ENCODE measurements around the gene PUDP.
"Not testable (repeated sequence)": the region's sequence is repeated elsewhere in the genome, so short reads cannot be mapped to it uniquely, and the experiment has no call there.

PUDP gene

DNA sequence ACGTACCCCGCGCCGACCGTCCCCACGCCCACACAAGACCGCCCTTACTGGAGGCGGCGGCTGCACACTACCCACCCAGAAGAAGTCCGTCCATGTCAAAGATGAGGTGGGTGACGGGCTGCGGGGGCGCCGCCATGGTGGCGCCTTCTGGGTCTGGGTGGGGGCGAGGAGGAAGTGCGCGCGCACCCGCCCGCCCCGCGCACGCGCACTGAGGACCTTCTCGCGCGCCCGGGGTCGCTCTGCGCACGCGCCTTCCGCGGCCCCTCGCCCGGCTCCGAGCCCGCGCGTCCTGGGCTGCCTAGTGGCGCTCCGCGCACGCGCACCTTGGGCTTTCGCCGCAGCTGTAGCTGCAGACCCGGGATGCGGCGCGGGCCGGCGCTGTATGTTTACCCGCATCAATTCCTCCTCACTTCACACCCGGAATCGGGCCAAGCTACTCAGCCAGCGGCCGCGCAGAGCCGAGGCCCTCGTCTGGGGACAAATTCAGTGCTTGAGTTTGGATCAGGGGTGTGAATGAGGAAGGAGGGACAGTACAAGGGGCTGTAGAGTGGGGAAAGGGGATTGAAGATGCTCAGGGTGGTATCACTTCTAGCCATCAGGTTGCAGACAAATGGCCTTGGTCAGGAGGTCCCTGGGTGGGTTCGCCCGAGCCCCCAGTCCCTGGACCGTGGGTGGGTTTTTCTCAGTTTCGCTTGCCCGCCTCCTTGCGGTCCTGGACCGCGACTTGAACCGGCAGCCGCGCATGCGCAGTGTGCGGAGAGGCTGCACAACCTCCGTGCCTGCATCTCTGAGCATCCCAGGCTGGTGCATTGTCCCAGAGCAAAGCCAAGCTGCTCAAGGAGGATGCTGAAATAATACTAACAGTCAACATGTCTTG is at the start of gene PUDP:
TSS of gene PUDP (minus strand) at position 176 of the 877 bp plus-strand sequence. CDS start at position 136, 40 bp downstream.
- DNase-seq (ENCODE audit: low read depth, low spot score): no peak
- H3K9ac ChIP-seq (ENCODE audit: insufficient read length): peak within 1 kb of the TSS; percentile 90
- peak within 1 kb of the TSS; percentile 67 for H3K27ac ChIP-seq
- no peaks in the 10 kb centered on the region for H3K9me3 ChIP-seq (ENCODE audit: low read depth, low read length)
- TF ChIP-seq EZH2 (IDR thresholded peaks at IDR 0.05): no peak
- peak; percentile 84 for TF ChIP-seq POLR2AphosphoS5 (IDR thresholded peaks at IDR 0.05; ENCODE audit: borderline replicate concordance, low read depth, low read length)
- no peak for TF ChIP-seq FOXP2 (optimal IDR thresholded peaks at IDR 0.05; ENCODE audit: control extremely low read depth, extremely low read length, insufficient read depth)
- H3K4me3 ChIP-seq: peak within 1 kb of the TSS; percentile 94
- no peaks in the 10 kb centered on the region for H3K36me3 ChIP-seq (ENCODE audit: insufficient read depth, low read length)

GRCh38 chrX:7194606-7195005 is 46.7 kb upstream of the PUDP start:
- no peak overlapping the region for H3K4me3 ChIP-seq
- TF ChIP-seq FOXP2 (optimal IDR thresholded peaks at IDR 0.05; ENCODE audit: control extremely low read depth, extremely low read length, insufficient read depth) (no peak), POLR2AphosphoS5 (IDR thresholded peaks at IDR 0.05; ENCODE audit: borderline replicate concordance, low read depth, low read length) (no peak), EZH2 (IDR thresholded peaks at IDR 0.05) (no peak)
- H3K9me3 ChIP-seq (ENCODE audit: low read depth, low read length): no peaks in the 10 kb centered on the region
- no peaks in the 10 kb centered on the region for H3K36me3 ChIP-seq (ENCODE audit: insufficient read depth, low read length)
- H3K9ac ChIP-seq (ENCODE audit: insufficient read length): no peak overlapping the region
- no peak overlapping the region for H3K27ac ChIP-seq
- DNase-seq (ENCODE audit: low read depth, low spot score): no peak

- Histone ChIP-seq H3K27ac (no peak overlapping the region), H3K9ac (ENCODE audit: insufficient read length) (no peak overlapping the region), H3K9me3 (ENCODE audit: low read depth, low read length) (no peaks in the 10 kb centered on the region), H3K4me3 (no peak overlapping the region), H3K36me3 (ENCODE audit: insufficient read depth, low read length) (no peaks in the 10 kb centered on the region)
- TF ChIP-seq EZH2 (IDR thresholded peaks at IDR 0.05): no peak
- no peak for TF ChIP-seq FOXP2 (optimal IDR thresholded peaks at IDR 0.05; ENCODE audit: control extremely low read depth, extremely low read length, insufficient read depth)
- no peak for TF ChIP-seq POLR2AphosphoS5 (IDR thresholded peaks at IDR 0.05; ENCODE audit: borderline replicate concordance, low read depth, low read length)
- no peak for DNase-seq (ENCODE audit: low read depth, low spot score)
These were observed 44.9 kb upstream of the PUDP start for GRCh38 chrX:7192871-7193270.

GRCh38 chrX:7191681-7192110 is 43.7 kb upstream of the PUDP start:
- Histone ChIP-seq H3K36me3 (ENCODE audit: insufficient read depth, low read length) (no peaks in the 10 kb centered on the region), H3K9ac (ENCODE audit: insufficient read length) (no peak overlapping the region)

GRCh38 chrX:7190157-7190556 is 42.2 kb upstream of the PUDP start:
- no peak overlapping the region for H3K9ac ChIP-seq (ENCODE audit: insufficient read length)
- no peak for TF ChIP-seq FOXP2 (optimal IDR thresholded peaks at IDR 0.05; ENCODE audit: control extremely low read depth, extremely low read length, insufficient read depth)
- no peak for TF ChIP-seq EZH2 (IDR thresholded peaks at IDR 0.05)
- TF ChIP-seq POLR2AphosphoS5 (IDR thresholded peaks at IDR 0.05; ENCODE audit: borderline replicate concordance, low read depth, low read length): no peak
- no peak overlapping the region for H3K4me3 ChIP-seq
- no peak for DNase-seq (ENCODE audit: low read depth, low spot score)
- no peaks in the 10 kb centered on the region for H3K9me3 ChIP-seq (ENCODE audit: low read depth, low read length)
- no peak overlapping the region for H3K27ac ChIP-seq
- no peaks in the 10 kb centered on the region for H3K36me3 ChIP-seq (ENCODE audit: insufficient read depth, low read length)

More at GRCh38 chrX:7191681-7192110, 43.7 kb upstream of the PUDP start:
- Histone ChIP-seq H3K9me3 (ENCODE audit: low read depth, low read length) (no peaks in the 10 kb centered on the region), H3K27ac (no peak overlapping the region), H3K4me3 (no peak overlapping the region)
- no peak for TF ChIP-seq POLR2AphosphoS5 (IDR thresholded peaks at IDR 0.05; ENCODE audit: borderline replicate concordance, low read depth, low read length)
- TF ChIP-seq EZH2 (IDR thresholded peaks at IDR 0.05): no peak
- TF ChIP-seq FOXP2 (optimal IDR thresholded peaks at IDR 0.05; ENCODE audit: control extremely low read depth, extremely low read length, insufficient read depth): no peak
- no peak for DNase-seq (ENCODE audit: low read depth, low spot score)

GRCh38 chrX:7188672-7189071 is 40.7 kb upstream of the PUDP start:
- DNase-seq (ENCODE audit: low read depth, low spot score): no peak
- TF ChIP-seq FOXP2 (optimal IDR thresholded peaks at IDR 0.05; ENCODE audit: control extremely low read depth, extremely low read length, insufficient read depth) (no peak), POLR2AphosphoS5 (IDR thresholded peaks at IDR 0.05; ENCODE audit: borderline replicate concordance, low read depth, low read length) (no peak), EZH2 (IDR thresholded peaks at IDR 0.05) (no peak)
- no peak overlapping the region for H3K4me3 ChIP-seq
- no peak overlapping the region for H3K9ac ChIP-seq (ENCODE audit: insufficient read length)
- H3K9me3 ChIP-seq (ENCODE audit: low read depth, low read length): no peaks in the 10 kb centered on the region
- no peak overlapping the region for H3K27ac ChIP-seq
- no peaks in the 10 kb centered on the region for H3K36me3 ChIP-seq (ENCODE audit: insufficient read depth, low read length)

DNA sequence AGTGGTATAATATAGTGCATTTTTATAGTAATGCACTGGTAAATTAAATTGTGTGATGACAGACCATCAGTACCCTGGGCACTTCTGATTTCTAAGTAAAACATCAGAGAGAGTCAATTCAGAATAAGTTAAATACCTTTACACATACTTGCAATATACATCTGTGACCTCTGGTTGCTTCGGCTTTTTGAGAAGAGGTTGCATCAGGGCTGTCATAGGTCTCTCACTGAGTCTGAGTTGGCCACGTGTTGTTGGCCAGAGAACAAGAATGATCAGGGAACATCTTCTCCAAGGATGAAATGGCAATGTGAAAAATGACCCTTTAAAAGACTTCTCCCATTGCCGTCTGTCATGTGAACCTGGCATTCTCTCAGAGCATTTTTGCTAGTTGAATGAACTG is 36.9 kb upstream of the PUDP start:
- no peaks in the 10 kb centered on the region for H3K36me3 ChIP-seq (ENCODE audit: insufficient read depth, low read length)
- H3K9me3 ChIP-seq (ENCODE audit: low read depth, low read length): no peaks in the 10 kb centered on the region
- no peak overlapping the region for H3K9ac ChIP-seq (ENCODE audit: insufficient read length)
- H3K4me3 ChIP-seq: no peak overlapping the region
- DNase-seq (ENCODE audit: low read depth, low spot score): no peak
- no peak for TF ChIP-seq EZH2 (IDR thresholded peaks at IDR 0.05)
- no peak for TF ChIP-seq POLR2AphosphoS5 (IDR thresholded peaks at IDR 0.05; ENCODE audit: borderline replicate concordance, low read depth, low read length)
- TF ChIP-seq FOXP2 (optimal IDR thresholded peaks at IDR 0.05; ENCODE audit: control extremely low read depth, extremely low read length, insufficient read depth): no peak
- no peak overlapping the region for H3K27ac ChIP-seq

GRCh38 chrX:7179446-7179845 is 31.5 kb upstream of the PUDP start:
- Histone ChIP-seq H3K27ac (no peak overlapping the region), H3K9me3 (ENCODE audit: low read depth, low read length) (no peaks in the 10 kb centered on the region), H3K9ac (ENCODE audit: insufficient read length) (no peak overlapping the region), H3K36me3 (ENCODE audit: insufficient read depth, low read length) (no peaks in the 10 kb centered on the region), H3K4me3 (no peak overlapping the region)
- TF ChIP-seq POLR2AphosphoS5 (IDR thresholded peaks at IDR 0.05; ENCODE audit: borderline replicate concordance, low read depth, low read length): no peak
- no peak for DNase-seq (ENCODE audit: low read depth, low spot score)

- not testable (repeated sequence) for H3K4me3 ChIP-seq; H3K9ac ChIP-seq (ENCODE audit: insufficient read length); DNase-seq (ENCODE audit: low read depth, low spot score); H3K36me3 ChIP-seq (ENCODE audit: insufficient read depth, low read length); H3K9me3 ChIP-seq (ENCODE audit: low read depth, low read length); H3K27ac ChIP-seq
These were observed 30.9 kb upstream of the PUDP start for GRCh38 chrX:7178859-7179258.

Measured in SK-N-MC (cell line).